Subcutaneous adipose tissue (tissue), 4 donors: Measurements from ENCODE around the gene CHST11. TPM values are rescaled to one million over a fixed set of nuclear protein-coding genes. Genes with fewer than 3 reads are reported as not detected.

Source experiments
- total RNA-seq, 4 donors: library from RNA; depleted of rRNA; stranded (reverse); fragments of >200 nt; gene quantifications; one replicate each; pipeline ENCODE4 v1.1.0, GENCODE V29; 2016
- TF ChIP-seq, protein P1 (sequence below): fragments of 450-650 bp; IDR thresholded peaks from one replicate; pipeline ENCODE4 v1.5.1; 2016; ENCODE audit warnings: low read depth, mild to moderate bottlenecking, control low read depth, antibody characterized with exemption, moderate library complexity

The CHST11 gene
- total RNA-seq, 4 donors from 2014 or later, result 5.1 to 48.4 (median 9.3) TPM

DNA sequence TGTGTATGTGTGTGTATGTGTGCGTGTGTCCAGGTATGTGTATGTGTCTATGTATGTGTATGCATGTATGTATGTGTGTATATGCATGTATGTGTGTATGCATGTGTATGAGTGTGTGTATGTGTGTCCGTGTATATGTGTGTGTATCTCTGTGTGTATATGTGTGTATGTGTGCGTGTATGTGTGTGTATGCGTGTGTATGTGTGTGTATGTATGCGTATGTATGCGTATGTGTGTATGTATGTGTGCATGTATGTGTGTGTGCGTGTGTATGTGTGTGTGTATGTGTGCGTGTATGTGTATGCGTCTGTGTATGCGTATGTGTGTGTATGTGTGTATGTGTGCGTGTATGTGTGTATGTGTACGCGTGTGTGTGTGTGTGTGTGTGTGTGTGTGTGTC lies 31.6 kb downstream of the CHST11 start:
- TF ChIP-seq, protein P1, sequence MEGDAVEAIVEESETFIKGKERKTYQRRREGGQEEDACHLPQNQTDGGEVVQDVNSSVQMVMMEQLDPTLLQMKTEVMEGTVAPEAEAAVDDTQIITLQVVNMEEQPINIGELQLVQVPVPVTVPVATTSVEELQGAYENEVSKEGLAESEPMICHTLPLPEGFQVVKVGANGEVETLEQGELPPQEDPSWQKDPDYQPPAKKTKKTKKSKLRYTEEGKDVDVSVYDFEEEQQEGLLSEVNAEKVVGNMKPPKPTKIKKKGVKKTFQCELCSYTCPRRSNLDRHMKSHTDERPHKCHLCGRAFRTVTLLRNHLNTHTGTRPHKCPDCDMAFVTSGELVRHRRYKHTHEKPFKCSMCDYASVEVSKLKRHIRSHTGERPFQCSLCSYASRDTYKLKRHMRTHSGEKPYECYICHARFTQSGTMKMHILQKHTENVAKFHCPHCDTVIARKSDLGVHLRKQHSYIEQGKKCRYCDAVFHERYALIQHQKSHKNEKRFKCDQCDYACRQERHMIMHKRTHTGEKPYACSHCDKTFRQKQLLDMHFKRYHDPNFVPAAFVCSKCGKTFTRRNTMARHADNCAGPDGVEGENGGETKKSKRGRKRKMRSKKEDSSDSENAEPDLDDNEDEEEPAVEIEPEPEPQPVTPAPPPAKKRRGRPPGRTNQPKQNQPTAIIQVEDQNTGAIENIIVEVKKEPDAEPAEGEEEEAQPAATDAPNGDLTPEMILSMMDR, result no peak

DNA sequence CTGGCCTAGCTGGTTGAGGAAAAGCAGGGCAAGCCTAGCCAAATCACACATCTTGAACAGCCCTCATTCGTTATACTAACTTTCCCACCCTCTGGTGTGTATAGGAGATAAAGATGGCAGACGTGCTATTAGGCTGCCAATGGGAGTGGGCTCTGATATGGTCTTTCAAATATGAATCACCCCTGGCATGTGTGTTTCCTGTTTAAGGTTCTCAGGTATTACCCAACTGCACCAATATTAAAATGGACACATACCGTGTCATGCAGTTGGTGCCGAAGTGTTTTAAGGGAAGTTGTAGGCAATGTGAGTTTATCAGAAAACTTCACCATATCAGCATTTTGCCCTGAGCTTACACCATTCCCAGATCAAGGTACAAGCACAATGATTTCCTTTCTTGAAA lies 33.4 kb downstream of the CHST11 start:
- TF ChIP-seq, protein P1, result no peak

DNA sequence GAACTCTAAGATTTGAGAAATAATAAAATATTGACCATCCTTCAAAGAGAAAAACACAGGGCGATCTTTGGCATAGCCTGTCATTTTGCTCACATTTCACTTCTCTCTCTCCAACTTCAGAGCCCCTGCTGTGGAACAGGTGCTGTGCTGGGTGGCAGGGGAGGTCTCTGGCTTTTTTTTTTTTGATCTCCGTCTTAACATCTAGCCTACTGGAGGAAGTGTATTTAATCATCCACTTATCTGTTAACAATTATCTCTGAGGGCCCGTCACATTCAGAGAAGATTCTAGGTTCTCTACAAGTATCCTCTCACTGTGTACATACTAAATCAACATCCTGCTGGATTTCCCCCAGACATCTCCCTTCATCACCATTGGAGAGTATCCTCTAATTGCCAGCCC lies 34.1 kb downstream of the CHST11 start:
- TF ChIP-seq, protein P1, result no peak

DNA sequence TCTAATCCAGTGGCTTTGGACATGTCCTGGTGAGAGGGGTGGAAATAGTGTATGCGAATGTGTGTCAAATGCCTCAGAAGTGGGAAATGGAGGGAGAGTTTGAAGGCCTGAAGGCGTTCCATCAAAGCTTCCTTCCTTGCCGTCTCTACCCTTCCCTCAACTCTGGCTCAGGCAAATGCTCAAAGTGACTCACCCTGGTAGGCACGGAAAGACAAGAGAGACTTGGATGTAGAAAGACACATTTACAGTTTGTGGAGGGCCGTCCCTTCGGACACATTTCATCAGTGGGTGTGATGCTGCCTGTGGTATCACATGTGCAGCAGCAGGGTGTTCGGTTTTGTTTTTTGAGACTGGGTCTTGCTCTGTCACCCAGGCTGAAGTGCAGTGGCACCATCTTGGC lies 36.7 kb downstream of the CHST11 start:
- TF ChIP-seq, protein P1, result no peak

DNA sequence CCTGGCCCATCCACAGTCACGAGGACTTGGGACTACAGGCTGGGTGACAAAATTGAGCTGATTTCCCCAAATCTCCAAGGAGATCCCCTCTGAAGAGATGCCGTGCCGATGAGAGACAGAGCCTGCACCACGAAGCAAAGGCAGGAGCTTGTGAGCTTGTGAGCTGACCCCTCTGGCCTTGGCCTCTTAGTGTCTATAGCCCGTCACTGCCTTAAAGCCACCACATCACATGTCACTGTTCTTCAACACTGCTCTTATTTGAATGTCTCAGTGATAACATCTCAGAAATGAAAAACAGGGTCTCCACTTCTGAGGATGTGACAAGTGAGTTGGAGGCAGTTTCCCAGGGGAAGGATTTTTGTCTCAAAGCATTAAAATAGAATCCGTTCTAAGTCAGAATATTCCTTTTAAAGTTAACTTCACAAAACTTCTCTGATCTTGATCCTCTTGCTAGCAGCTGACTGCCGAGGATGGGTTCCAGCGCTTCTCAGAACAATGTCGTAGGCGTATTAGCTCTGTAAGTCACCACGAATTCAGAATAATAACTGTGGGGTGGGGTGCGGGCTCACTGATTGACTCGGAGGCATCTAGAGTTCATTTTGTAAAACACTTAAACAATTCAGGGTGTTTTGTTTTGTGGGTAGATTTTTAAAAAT lies 37.5 kb downstream of the CHST11 start:
- TF ChIP-seq, protein P1, result no peak

DNA sequence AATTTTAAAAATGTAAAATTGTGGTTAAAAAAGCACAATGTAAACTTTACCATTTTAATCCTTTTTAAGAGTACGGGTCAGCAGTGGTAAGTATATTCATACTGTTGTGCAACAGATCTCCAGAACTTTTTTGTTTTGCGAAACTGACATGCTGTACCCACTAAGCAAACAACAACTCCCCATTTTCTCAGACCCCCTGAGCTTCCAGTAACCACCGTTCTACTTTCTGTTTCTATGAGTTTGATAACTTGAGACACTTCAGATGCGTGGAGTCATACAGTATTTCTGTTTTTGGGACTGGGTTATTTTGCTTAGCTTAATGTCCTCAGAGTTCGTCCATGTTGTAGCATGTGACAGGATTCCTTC lies 38.0 kb downstream of the CHST11 start:
- TF ChIP-seq, protein P1, result no peak

DNA sequence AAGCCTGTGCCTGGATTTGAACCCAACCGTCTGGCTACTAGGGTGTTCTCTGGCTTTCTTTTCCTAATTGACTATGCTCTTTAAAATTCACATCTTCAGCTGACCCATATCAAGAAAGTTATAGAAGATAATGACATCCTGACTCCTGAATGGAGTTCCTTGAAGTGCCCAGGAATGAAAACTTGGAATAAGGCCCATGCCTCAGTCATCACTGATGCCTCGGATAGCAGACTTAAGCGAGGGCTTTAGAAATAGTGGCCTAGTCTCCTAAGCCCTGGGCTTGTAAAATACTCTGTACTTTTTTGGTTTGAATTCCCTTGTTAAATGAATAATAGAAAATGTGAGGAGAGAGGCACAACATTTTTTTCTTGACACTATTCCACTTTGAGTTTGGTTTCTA lies 39.0 kb downstream of the CHST11 start:
- TF ChIP-seq, protein P1, result no peak
